GM12864 (cell line): Measurements from ENCODE around the gene NVL.

Experiments
- DNase-seq: peaks from one replicate; pipeline ENCODE4 v3.0.0-alpha.2; 2011; ENCODE audit warnings: low read depth
- H3K4me3 ChIP-seq: 2 replicates; pipeline ENCODE4 v1.5.1; 2011; ENCODE audit warnings: mild to moderate bottlenecking, low read depth, low read length, control low read depth
- TF ChIP-seq, protein P1 (sequence below): IDR thresholded peaks from 2 replicates; pipeline ENCODE4 v1.5.1; 2011; ENCODE audit warnings: low read depth, mild to moderate bottlenecking, moderate library complexity, low read length, control low read depth, inconsistent platforms; ENCODE audit errors: missing control alignments

NVL gene

DNA sequence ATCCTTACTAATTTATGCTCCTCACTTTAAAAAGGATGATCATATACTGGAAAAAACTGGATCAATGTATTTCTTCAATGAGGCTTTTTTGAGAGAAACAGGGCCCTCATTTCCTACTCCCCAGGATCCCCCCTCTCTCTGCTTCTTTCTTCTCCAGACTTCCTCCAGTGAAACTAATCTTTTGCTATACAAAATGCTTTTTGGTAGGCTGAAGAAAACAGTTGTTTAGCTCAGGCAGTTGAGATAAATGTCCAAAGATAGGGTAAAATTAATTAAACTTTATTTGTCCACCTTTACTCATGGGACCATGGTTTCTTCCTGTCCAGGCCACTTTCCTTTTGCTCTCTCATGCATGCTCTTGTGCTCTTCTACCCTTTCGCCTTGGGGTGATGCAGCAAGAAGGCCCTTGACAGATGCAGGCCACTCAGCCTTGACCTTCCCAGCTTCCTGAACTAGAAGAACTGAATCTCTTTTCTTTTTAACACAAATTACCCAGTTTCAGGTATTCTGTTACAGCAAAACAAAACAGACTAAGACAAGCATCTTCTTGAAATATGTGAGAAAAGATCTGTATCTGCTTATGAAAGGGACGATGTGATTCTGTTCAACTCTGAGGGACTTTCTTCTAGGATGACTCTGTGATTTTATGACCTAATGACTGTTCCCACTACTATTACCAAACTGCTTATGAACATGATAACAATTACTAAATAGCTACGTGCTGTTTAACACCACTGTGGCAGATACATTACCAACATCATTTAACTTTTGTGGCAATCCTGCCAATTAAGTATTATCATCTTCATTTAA is 63.7 kb downstream of the NVL start:
- DNase-seq, result peak; percentile 12
- no peak overlapping the region for H3K4me3 ChIP-seq
- TF ChIP-seq, protein P1, sequence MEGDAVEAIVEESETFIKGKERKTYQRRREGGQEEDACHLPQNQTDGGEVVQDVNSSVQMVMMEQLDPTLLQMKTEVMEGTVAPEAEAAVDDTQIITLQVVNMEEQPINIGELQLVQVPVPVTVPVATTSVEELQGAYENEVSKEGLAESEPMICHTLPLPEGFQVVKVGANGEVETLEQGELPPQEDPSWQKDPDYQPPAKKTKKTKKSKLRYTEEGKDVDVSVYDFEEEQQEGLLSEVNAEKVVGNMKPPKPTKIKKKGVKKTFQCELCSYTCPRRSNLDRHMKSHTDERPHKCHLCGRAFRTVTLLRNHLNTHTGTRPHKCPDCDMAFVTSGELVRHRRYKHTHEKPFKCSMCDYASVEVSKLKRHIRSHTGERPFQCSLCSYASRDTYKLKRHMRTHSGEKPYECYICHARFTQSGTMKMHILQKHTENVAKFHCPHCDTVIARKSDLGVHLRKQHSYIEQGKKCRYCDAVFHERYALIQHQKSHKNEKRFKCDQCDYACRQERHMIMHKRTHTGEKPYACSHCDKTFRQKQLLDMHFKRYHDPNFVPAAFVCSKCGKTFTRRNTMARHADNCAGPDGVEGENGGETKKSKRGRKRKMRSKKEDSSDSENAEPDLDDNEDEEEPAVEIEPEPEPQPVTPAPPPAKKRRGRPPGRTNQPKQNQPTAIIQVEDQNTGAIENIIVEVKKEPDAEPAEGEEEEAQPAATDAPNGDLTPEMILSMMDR, result no peak

DNA sequence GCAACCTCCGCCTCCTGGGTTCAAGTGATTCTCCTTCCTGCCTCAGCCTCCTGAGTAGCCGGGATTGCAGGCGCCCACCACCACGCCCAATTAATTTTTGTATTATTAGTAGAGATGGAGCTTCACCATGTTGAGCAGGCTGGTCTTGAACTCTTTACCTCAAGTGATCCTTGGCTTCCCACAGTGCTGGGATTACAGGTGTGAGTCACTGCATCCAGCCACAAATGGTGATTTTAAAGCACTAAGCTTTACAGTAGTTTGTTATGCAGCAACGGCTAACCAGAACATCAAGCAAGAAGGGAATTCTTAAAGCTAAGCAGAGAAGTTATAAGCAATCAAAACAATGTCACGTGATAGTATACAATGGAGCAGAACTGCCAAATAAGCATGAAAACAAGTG is 65.7 kb downstream of the NVL start:
- TF ChIP-seq, protein P1, result no peak
- DNase-seq, result no peak
- H3K4me3 ChIP-seq, result no peak overlapping the region

DNA sequence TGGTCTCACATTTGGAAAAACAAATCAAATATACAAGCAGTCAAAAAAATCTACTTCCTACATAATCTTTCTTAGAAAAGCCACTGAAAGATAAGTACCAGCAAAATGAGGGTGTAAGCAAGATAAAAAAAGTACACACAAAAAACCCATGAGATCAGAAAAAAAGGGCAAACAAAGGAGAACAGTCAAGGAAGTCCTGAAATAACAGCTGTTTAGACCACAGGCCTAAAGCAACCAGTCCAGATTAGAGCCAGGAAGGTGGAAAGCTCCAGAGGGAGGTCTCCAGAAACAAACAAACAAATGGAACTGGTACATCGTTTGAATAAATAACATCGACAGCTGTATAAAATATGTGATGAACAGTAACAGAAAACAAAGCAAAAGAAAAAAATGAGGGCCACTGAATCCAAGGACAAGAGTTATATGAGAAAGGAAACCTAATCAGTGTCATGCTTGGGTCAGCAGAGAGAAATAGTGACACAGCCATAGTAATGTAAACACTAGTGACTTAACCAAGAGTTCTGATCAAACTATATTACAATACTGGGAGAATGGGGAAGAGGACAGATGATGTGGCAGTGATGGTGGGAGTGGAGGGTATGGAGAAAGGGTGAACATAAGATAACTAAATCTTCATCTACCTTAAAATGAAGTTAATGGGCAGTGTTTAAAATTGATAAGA is 67.5 kb downstream of the NVL start:
- TF ChIP-seq, protein P1, result no peak
- no peak for DNase-seq
- no peak overlapping the region for H3K4me3 ChIP-seq

DNA sequence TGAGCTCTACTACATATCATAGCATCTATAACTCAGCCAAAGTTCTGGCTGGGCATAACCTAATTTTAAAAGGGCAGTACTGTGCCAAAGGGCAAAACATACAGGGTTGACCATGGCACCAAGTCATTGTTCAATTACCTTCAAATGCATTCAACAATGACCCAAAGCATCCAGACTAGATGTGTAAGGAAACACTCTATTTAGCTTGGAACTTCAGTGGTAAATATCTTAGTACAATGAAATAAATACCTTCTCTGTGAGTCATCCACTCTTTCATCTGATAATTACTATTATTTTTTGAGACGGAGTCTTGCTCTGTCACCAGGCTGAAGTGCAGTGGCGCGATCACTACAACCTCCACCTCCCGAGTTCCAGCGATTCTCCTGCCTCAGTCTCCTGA is 70.0 kb downstream of the NVL start:
- H3K4me3 ChIP-seq, result no peak overlapping the region
- DNase-seq, result no peak
- TF ChIP-seq, protein P1, result no peak

DNA sequence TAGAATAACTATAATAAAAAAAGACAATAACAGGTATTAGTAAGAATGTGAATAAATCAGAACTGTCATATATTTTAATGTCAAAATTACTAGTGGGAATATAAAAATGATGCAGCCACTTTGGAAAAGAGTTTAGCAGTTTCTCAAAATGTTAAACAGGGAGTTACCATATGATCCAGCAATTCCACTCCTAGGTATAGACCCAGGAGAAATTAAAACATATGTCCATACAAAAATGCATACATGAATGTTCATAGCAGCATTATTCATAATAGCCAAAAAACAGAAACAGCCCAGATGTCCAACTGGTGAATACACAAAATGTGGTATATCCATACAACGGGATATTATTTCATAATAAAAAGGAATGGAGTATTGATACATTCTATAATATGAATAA is 71.6 kb downstream of the NVL start:
- TF ChIP-seq, protein P1, result no peak
- no peak for DNase-seq
- no peak overlapping the region for H3K4me3 ChIP-seq

DNA sequence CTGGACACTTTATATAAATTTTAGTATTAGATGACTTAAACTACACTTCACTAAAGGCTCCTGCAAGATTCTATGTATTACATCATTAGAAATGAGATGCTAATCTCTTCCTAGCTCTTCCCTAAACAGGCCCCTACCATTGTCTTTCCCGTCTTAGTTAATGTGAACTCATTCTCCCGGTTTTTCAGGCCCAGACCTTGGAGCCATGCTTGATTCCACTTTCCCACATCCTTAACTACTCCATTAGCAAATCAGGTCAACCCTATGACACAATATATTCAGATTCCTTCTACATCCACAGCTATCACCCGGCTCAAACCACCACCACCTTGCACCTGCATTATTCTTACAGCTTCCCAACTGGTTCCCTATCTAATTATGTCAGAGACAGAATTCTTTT is 73.3 kb downstream of the NVL start:
- no peak overlapping the region for H3K4me3 ChIP-seq
- TF ChIP-seq, protein P1, result no peak
- no peak for DNase-seq
